PFSK-1 (cell line): ENCODE data around the gene FNIP2.

Source experiments
- POLR2AphosphoS5 ChIP-seq: IDR thresholded peaks from 2 replicates; pipeline ENCODE4 v1.6.1; 2012; ENCODE audit warnings: low read depth, mild to moderate bottlenecking, control low read depth, low read length, moderate library complexity
- SIN3A ChIP-seq: IDR thresholded peaks from 2 replicates; pipeline ENCODE4 v1.6.1; 2012; ENCODE audit warnings: mild to moderate bottlenecking, low read length, moderate library complexity, borderline replicate concordance; ENCODE audit not compliant: insufficient read depth
- TAF1 ChIP-seq: IDR thresholded peaks from 2 replicates; pipeline ENCODE4 v1.6.1; 2012; ENCODE audit warnings: low read length, control low read depth, borderline replicate concordance; ENCODE audit not compliant: insufficient read depth
- TF ChIP-seq, protein P1 (sequence below), 2 experiments: IDR thresholded peaks; 2 replicates each; pipeline versions ENCODE4 v1.6.1 to v1.8.0; 2011 to 2012; ENCODE audit warnings: low read depth in 2 of 2, low read length in 2 of 2, control low read depth in 1 of 2, inconsistent platforms in 1 of 2, mild to moderate bottlenecking in 1 of 2, moderate library complexity in 1 of 2; ENCODE audit not compliant: insufficient read depth in 1 of 2

DNA sequence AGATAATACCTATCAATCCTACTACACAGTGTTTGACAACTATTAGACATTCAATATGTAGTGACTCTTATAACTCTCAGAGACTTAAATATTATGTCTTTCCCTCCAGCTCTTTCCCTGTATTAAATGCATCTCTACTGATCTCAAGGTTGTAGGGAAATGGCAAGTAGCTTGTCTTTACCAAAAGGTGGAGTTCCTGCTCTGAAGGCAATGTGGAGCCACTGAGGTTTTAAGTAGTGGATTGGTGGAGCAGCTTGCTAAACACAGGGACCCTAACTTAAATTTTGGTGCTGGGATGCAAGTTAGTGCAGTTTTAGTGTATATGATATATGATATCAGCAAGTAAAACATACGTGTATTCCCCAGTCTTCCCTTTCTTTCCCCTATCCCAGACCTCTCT, 13.1 kb downstream of the FNIP2 start:
- TF ChIP-seq, protein P1, sequence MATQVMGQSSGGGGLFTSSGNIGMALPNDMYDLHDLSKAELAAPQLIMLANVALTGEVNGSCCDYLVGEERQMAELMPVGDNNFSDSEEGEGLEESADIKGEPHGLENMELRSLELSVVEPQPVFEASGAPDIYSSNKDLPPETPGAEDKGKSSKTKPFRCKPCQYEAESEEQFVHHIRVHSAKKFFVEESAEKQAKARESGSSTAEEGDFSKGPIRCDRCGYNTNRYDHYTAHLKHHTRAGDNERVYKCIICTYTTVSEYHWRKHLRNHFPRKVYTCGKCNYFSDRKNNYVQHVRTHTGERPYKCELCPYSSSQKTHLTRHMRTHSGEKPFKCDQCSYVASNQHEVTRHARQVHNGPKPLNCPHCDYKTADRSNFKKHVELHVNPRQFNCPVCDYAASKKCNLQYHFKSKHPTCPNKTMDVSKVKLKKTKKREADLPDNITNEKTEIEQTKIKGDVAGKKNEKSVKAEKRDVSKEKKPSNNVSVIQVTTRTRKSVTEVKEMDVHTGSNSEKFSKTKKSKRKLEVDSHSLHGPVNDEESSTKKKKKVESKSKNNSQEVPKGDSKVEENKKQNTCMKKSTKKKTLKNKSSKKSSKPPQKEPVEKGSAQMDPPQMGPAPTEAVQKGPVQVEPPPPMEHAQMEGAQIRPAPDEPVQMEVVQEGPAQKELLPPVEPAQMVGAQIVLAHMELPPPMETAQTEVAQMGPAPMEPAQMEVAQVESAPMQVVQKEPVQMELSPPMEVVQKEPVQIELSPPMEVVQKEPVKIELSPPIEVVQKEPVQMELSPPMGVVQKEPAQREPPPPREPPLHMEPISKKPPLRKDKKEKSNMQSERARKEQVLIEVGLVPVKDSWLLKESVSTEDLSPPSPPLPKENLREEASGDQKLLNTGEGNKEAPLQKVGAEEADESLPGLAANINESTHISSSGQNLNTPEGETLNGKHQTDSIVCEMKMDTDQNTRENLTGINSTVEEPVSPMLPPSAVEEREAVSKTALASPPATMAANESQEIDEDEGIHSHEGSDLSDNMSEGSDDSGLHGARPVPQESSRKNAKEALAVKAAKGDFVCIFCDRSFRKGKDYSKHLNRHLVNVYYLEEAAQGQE (IDR thresholded peaks at IDR 0.05; ENCODE audit: insufficient read depth in 1 of 2, low read depth in 2 of 2, low read length in 2 of 2) = no peak
- TF ChIP-seq POLR2AphosphoS5 (no peak), SIN3A (no peak), TAF1 (no peak)
